ENCODE measurements around the gene NAXD.
"Not testable (repeated sequence)": the region's sequence is repeated elsewhere in the genome, so short reads cannot be mapped to it uniquely, and the experiment has no call there.

The NAXD gene

DNA sequence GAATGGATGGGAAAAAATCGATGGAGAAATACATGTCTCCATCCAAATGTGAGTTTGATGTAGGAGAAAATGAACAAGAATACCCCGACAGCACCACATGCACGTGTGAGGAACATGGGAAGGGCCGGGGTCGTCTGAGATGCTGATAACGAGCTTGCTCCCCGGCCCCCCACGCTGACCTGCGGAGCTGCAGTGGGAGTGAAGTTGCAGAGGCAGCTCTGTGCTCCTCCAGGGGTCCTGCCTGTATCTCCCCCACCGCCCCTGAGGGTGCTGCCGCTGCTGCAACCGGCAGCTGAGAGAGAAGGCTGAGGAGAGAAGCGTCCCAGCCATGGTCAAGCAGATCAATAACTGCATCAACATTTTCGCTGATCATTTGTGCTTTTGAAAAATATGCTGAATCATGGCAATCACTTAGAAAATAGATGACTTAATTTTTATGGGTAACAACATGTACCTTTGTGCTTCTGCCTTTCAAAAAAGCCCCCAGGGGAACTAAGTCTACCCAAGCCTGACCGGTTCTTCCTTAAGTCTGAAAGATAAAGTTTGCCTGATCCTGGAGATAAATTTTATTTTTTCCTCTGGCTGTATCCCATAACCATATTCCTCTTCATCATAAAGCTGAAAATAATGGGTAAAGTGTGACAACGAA lies 18.2 kb upstream of the NAXD start:
- 70 to 79% methylated on average over 11 to 13 of the region's 16 CpGs for WGBS, 2 experiments (ENCODE audit: insufficient coverage in 2 of 2)

DNA sequence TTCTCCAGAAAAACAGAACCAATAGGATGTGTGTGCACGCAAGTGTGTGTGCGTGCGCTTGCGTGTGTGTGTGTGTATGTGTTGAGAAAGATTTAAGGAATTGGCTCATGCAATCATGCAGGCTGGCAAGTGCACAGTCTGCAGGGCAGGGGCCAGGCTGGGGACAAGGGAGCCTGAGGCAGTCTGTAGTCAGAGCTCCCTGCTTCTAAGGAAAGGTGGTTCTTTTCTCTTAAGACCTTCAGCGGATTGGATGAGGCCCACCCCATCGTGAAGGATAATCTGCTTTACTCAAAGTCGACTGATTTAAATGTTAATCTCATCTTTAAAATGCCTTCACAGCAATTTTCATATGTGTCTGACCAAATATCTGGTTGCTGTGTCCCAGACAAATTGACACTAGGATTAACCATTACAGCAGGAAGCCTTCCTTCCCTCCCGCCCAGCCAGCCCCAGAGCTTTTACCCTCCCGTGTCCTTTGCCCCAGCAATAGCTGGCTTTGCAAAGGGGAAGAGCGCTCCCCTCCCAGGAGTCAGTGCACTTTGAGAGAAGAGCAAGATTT lies 15.0 kb upstream of the NAXD start:
- 74 to 91% methylated on average over 7 to 10 of the region's 10 CpGs for WGBS, 2 experiments (ENCODE audit: insufficient coverage in 2 of 2)

More for the DNA sequence above, 18.2 kb upstream of the NAXD start:
- Histone ChIP-seq H3K27ac (ENCODE audit: low read depth, low read length, severe bottlenecking) (no peak overlapping the region), H3K9me3 (ENCODE audit: control insufficient read depth, low read length) (no peaks in the 10 kb centered on the region), H3K36me3 (ENCODE audit: control insufficient read depth, insufficient read depth, low read length) (no peaks in the 10 kb centered on the region), H3K4me3 (ENCODE audit: extremely low read depth, insufficient read depth, low read length, poor library complexity, severe bottlenecking) (no peak overlapping the region), H3K4me1 (ENCODE audit: control insufficient read depth, insufficient read depth, low read length, poor library complexity, severe bottlenecking) (no peaks in the 10 kb centered on the region)

DNA sequence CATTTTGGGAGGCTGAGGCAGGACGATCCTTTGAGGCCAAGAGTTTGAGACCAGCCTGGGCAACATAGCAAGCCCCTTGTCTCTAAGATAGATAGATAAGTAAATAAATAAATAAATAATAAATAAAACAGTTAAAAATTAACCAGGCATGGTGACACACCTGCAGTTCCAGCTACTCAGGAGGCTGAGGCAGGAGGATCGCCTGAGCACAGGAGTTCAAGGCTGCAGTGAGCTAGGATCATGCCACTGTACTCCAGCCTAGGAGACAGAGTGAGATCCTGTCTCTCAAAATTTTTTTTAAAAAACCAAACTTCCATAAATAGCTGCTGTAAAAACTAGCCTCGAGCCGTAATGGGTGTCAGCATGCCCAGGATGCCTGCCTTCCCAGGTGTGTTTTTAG lies 14.4 kb upstream of the NAXD start:
- Histone ChIP-seq H3K27ac (ENCODE audit: low read depth, low read length, severe bottlenecking) (no peak overlapping the region), H3K9me3 (ENCODE audit: control insufficient read depth, low read length) (peaks cover 3% of the 10 kb centered on the region), H3K4me1 (ENCODE audit: control insufficient read depth, insufficient read depth, low read length, poor library complexity, severe bottlenecking) (no peaks in the 10 kb centered on the region), H3K4me3 (ENCODE audit: extremely low read depth, insufficient read depth, low read length, poor library complexity, severe bottlenecking) (no peak overlapping the region), H3K36me3 (ENCODE audit: control insufficient read depth, insufficient read depth, low read length) (no peaks in the 10 kb centered on the region)
- WGBS, 2 experiments (ENCODE audit: insufficient coverage in 2 of 2): 86 to 91% methylated on average over 3 of the region's 4 CpGs

More for the DNA sequence above, 15.0 kb upstream of the NAXD start:
- Histone ChIP-seq H3K9me3 (ENCODE audit: control insufficient read depth, low read length) (peaks cover 3% of the 10 kb centered on the region), H3K4me1 (ENCODE audit: control insufficient read depth, insufficient read depth, low read length, poor library complexity, severe bottlenecking) (no peaks in the 10 kb centered on the region), H3K27ac (ENCODE audit: low read depth, low read length, severe bottlenecking) (no peak overlapping the region), H3K4me3 (ENCODE audit: extremely low read depth, insufficient read depth, low read length, poor library complexity, severe bottlenecking) (no peak overlapping the region), H3K36me3 (ENCODE audit: control insufficient read depth, insufficient read depth, low read length) (no peaks in the 10 kb centered on the region)

DNA sequence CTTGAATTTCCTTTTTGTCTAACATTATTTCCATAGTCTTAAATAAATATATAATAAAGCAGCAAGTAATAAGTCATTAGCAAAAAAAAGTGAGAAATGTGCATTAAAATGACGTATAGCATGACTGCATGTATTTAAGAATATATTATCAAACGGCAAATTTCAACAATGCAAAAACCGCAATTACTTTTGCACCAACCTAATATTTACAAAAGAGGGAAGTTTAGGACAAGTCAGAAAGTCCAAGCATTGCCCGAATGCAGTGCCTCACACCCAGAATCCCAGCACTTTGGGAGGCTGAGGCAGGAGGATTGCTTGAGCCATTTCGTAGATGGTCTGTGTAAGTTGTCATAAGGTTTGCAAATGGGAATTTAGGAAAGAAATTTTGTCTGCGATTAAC lies 10.2 kb upstream of the NAXD start:
- H3K27ac ChIP-seq (ENCODE audit: low read depth, low read length, severe bottlenecking): no peak overlapping the region
- no peaks in the 10 kb centered on the region for H3K36me3 ChIP-seq (ENCODE audit: control insufficient read depth, insufficient read depth, low read length)
- H3K4me1 ChIP-seq (ENCODE audit: control insufficient read depth, insufficient read depth, low read length, poor library complexity, severe bottlenecking): no peaks in the 10 kb centered on the region
- no peak overlapping the region for H3K4me3 ChIP-seq (ENCODE audit: extremely low read depth, insufficient read depth, low read length, poor library complexity, severe bottlenecking)
- WGBS, 2 experiments (ENCODE audit: insufficient coverage in 2 of 2): 100% methylated on average over 1 to 2 of the region's 6 CpGs
- H3K9me3 ChIP-seq (ENCODE audit: control insufficient read depth, low read length): peaks cover 3% of the 10 kb centered on the region

DNA sequence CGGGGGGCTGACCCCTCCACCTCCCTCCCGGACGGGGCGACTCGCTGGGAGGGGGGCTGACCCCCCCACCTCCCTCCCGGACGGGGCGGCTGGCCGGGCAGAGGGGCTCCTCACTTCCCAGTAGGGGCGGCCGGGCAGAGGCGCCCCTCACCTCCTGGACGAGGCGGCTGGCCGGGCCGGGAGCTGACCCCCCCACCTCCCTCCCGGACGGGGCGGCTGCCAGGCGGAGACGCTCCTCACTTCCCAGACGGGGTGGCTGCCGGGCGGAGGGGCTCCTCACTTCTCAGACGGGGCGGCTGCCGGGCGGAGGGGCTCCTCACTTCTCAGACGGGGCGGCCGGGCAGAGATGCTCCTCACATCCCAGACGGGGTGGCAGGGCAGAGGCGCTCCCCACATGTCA lies 9.1 kb upstream of the NAXD start:
- not testable (repeated sequence) for H3K4me1 ChIP-seq (ENCODE audit: control insufficient read depth, insufficient read depth, low read length, poor library complexity, severe bottlenecking); H3K36me3 ChIP-seq (ENCODE audit: control insufficient read depth, insufficient read depth, low read length); H3K4me3 ChIP-seq (ENCODE audit: extremely low read depth, insufficient read depth, low read length, poor library complexity, severe bottlenecking); H3K9me3 ChIP-seq (ENCODE audit: control insufficient read depth, low read length); H3K27ac ChIP-seq (ENCODE audit: low read depth, low read length, severe bottlenecking)
- WGBS, 2 experiments (ENCODE audit: insufficient coverage in 2 of 2): 93% methylated on average over 5 of the region's 33 CpGs; no CpG with 5 or more reads in 1 of the 2 experiments

DNA sequence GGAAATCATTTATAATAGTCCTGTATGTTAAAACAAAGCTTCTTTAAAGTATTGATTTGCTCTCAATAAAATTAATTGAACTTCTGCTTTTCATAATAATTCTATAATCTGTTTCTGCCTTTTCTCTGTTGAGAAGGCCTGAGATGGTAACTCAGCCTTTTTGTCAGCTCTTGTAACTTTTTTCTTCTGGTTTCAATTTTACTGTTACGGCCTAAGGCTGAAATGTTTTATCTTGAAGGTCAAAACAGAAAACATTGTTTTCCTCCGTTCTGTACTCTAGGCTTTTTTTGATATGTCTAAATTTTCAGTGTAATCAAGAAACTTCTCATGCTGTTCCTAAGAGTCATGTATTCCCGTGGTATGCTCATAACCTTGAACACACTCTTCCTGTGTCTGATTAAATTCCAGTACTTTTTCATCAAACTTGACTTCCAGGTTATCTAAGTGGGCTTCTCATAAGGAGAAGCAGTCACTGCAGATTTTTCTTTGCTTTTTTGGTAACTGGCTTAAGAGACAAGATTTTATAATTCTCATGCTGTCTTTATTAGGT lies 7.6 kb upstream of the NAXD start:
- Histone ChIP-seq H3K4me1 (ENCODE audit: control insufficient read depth, insufficient read depth, low read length, poor library complexity, severe bottlenecking) (no peaks in the 10 kb centered on the region), H3K36me3 (ENCODE audit: control insufficient read depth, insufficient read depth, low read length) (no peaks in the 10 kb centered on the region)
- WGBS, 2 experiments (ENCODE audit: insufficient coverage in 2 of 2): 93% methylated on average over 3 of the region's 3 CpGs; no CpG with 5 or more reads in 1 of the 2 experiments

DNA sequence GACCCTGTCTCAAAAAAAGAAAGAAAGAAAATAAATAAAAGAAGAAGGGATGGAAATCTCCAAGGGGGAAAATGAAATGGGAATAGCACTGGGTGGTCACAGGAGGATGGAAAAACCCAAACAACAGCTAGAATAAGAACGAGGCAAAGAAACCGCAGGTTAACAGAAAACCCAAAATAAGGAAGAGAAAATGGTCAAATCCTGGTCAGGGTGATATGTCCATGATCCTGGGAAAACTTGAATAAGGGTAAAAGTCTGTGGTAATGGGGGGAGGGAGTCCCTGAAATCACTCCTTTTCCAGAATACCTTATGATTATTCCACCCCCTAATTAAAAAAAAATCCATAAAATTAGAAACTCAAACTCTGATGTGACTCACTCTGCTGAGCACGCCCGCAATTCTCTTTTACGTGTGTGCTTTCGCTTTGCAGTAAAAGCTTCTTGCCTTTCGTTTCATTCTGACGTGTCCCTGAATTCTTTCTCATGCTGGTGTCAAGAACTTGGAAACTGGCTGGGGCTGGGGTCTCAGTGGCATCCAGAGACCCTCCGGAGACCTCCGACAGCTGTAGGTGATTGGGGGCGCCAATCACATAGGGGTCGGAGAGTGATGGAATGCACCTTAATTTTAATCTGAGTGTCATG lies 4.3 kb upstream of the NAXD start:
- H3K4me1 ChIP-seq (ENCODE audit: control insufficient read depth, insufficient read depth, low read length, poor library complexity, severe bottlenecking): no peaks in the 10 kb centered on the region
- H3K27ac ChIP-seq (ENCODE audit: low read depth, low read length, severe bottlenecking): no peak overlapping the region
- H3K36me3 ChIP-seq (ENCODE audit: control insufficient read depth, insufficient read depth, low read length): no peaks in the 10 kb centered on the region
- WGBS, 2 experiments (ENCODE audit: insufficient coverage in 2 of 2): 90 to 94% methylated on average over 10 of the region's 12 CpGs
- H3K4me3 ChIP-seq (ENCODE audit: extremely low read depth, insufficient read depth, low read length, poor library complexity, severe bottlenecking): no peak overlapping the region
- H3K9me3 ChIP-seq (ENCODE audit: control insufficient read depth, low read length): no peaks in the 10 kb centered on the region

More for the DNA sequence above, 7.6 kb upstream of the NAXD start:
- Histone ChIP-seq H3K9me3 (ENCODE audit: control insufficient read depth, low read length) (peaks cover 3% of the 10 kb centered on the region), H3K4me3 (ENCODE audit: extremely low read depth, insufficient read depth, low read length, poor library complexity, severe bottlenecking) (no peak overlapping the region), H3K27ac (ENCODE audit: low read depth, low read length, severe bottlenecking) (no peak overlapping the region)

DNA sequence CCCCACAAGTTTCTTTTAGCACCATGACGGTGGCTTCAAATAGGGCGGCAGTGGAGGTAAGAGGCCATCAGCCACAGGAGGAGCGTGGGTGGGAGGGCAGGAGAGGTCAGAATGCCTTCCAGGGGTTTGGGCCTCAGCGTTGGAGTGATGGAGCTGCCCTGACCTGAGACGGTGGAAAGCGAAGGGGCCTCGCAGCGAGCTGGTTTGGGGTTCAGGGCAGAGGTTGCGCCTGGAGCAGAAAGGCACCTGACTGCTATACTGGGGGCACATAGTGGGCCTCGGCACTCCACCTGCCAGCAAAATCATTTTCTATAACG lies 382 bp upstream of the NAXD start:
- no peaks in the 10 kb centered on the region for H3K9me3 ChIP-seq (ENCODE audit: control insufficient read depth, low read length)
- peaks cover 6% of the 10 kb centered on the region for H3K36me3 ChIP-seq (ENCODE audit: control insufficient read depth, insufficient read depth, low read length)
- H3K4me1 ChIP-seq (ENCODE audit: control insufficient read depth, insufficient read depth, low read length, poor library complexity, severe bottlenecking): peaks cover 8% of the 10 kb centered on the region
- H3K4me3 ChIP-seq (ENCODE audit: extremely low read depth, insufficient read depth, low read length, poor library complexity, severe bottlenecking): peak overlapping the region; percentile 86
- peak overlapping the region; percentile 57 for H3K27ac ChIP-seq (ENCODE audit: low read depth, low read length, severe bottlenecking)
- 93 to 94% methylated on average over 11 of the region's 11 CpGs for WGBS, 2 experiments (ENCODE audit: insufficient coverage in 2 of 2)

DNA sequence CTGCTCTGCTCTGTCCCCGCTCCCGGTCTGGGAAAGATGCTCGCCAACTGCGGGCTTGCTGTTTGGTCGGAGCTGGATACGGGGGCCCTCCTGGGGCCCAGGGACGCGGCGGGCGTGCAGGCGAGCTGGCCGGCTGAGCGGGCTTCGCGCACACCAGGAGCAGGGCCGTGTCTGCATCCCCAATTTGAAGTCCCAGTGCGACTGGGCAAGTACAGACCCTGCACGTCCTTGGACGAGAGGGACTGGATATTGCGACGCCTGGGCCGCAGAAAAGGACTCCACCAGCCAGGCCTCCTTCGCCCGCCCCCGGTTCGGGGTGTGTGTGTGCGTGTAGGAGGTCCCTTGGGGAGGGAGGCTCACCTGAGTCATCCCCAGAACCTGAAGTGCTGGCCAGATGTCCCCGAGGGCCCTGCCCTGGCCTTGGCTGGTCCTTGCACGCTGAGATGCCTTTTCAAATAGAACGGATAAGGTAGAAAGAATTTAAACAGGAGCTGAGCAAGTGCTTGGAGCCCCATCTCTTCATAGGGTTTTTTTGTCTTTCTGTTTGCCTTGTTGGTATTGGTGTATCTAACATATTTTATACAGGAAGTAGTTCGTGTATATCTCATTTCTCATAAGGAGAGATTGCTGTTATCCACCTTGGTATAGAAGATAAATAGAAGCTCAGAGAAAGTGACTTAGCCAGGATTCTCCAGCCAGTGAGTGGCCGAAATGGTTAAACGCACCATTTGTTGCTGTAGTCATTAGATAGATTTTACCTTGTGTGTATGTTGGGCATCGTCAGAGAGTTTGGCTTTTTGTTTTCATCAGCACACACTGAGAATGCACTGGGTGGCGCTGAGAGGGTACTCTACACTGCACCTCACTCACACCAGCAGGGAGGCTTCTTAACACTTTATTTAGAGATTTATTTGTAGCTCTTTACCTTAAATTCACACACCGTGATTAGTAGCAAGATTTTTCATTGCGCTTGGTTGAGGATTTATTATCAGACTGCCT lies 1.1 kb downstream of the NAXD start:
- Histone ChIP-seq H3K36me3 (ENCODE audit: control insufficient read depth, insufficient read depth, low read length) (peaks cover 6% of the 10 kb centered on the region), H3K9me3 (ENCODE audit: control insufficient read depth, low read length) (no peaks in the 10 kb centered on the region), H3K4me1 (ENCODE audit: control insufficient read depth, insufficient read depth, low read length, poor library complexity, severe bottlenecking) (peaks cover 8% of the 10 kb centered on the region), H3K4me3 (ENCODE audit: extremely low read depth, insufficient read depth, low read length, poor library complexity, severe bottlenecking) (peak overlapping the region; percentile 86), H3K27ac (ENCODE audit: low read depth, low read length, severe bottlenecking) (peak overlapping the region; percentile 57)
- WGBS, 2 experiments (ENCODE audit: insufficient coverage in 2 of 2): 6 to 8% methylated on average over 25 to 32 of the region's 37 CpGs

DNA sequence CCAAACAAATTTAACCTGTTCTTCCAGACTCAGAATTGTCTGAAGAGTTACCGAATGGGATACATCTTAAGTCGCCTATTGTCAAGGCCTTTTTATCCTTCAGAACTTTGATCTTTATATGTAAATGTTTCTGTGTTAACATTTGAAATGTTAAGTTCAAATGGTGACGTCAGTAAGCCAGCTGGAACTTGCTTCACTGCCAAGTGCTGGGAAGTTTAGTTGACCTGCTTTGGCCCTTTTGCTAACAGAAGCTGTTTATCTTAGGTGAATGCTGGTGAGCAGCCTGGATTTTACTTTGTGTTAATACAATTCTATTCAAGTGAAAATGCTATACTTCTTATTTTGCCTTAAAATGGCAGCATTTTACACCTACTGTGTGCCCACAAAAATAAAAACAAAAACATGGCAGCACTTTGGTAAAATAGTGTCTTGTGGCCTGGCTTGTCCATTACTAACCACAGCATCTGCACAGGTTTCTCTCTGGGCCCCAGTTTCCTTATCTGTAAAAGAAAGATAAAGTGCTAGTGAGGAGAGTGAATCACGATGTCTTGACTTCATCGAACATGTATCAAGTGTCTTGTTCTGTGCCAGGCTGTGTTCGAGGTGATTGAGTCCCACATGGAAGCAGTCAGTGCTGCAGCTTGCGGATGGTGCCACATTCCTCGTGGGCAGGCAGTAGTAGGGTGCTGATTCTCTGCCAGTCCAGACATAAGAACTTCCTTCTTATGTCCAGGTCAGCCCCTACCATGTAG lies 2.2 kb downstream of the NAXD start:
- no peak overlapping the region for H3K27ac ChIP-seq (ENCODE audit: low read depth, low read length, severe bottlenecking)

More for the DNA sequence above, 2.2 kb downstream of the NAXD start:
- Histone ChIP-seq H3K36me3 (ENCODE audit: control insufficient read depth, insufficient read depth, low read length) (peaks cover 11% of the 10 kb centered on the region), H3K4me1 (ENCODE audit: control insufficient read depth, insufficient read depth, low read length, poor library complexity, severe bottlenecking) (peaks cover 8% of the 10 kb centered on the region), H3K9me3 (ENCODE audit: control insufficient read depth, low read length) (no peaks in the 10 kb centered on the region), H3K4me3 (ENCODE audit: extremely low read depth, insufficient read depth, low read length, poor library complexity, severe bottlenecking) (no peak overlapping the region)
- WGBS, 2 experiments (ENCODE audit: insufficient coverage in 2 of 2): 79 to 83% methylated on average over 5 to 7 of the region's 8 CpGs
